COR-L47 (cell line): ENCODE data around the gene BOD1L1.

Source experiments
- DNase-seq: peaks from one replicate; lab custom pipeline; 2025; lab: John Stamatoyannopoulos, UW

The BOD1L1 gene

DNA sequence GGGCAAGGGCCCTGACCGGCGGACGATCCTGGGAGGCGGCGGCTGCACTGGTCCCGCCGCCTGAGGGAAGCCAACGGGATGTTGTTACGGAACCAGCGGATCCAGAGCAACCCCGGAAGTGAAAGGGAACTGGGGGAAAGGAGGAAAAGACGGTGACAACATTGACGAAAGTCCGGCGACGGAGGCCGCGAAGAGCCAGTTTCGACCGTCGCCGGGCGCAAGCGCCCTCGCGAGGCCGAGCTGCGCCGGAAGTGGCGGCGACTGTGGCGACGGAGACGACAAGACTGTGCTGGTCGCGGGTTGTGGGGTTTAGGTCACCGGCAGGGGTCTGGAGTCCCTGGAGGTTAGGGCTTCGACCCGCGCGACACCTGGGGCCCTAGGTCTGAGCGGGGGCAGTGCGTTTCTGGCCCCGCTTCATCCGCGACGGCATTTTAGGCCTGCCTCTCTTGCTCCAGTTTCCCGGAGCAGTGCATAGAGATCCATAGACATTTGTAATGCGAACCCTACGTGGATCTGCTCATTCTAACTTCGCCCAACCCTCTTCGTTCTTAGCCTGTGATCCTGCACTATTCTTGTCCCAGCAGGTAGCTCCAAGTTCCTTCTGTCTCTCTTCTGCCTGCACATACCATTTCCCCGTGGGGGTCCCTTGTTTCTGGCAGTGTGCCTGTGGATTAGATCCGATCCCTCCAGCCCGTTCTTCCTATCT is at the start of gene BOD1L1:
Gene BOD1L1, minus strand, starts transcription at position 120 of the 706 bp plus-strand sequence. CDS start 138 bp downstream, outside the sequence.
- DNase-seq: peak; percentile 74

DNA sequence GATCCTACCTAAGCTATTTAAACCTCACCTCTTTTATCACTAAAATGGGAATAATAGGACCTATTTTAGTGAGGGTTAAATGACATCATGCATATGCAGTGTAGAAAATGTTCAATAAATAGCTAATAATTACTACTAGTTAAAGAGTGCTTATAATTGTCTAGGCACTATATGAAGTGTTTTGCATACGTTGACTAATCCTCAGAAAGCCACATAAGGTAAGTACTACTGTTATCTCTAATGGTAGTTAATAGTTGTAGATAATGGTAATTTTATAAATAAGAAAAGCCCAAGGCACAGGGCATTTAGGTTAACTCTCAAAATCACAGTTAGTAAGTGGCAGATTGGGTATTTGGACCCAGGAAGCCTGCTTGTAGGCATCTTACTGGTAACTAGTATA is 47.4 kb upstream of the BOD1L1 start:
- no peak for DNase-seq

DNA sequence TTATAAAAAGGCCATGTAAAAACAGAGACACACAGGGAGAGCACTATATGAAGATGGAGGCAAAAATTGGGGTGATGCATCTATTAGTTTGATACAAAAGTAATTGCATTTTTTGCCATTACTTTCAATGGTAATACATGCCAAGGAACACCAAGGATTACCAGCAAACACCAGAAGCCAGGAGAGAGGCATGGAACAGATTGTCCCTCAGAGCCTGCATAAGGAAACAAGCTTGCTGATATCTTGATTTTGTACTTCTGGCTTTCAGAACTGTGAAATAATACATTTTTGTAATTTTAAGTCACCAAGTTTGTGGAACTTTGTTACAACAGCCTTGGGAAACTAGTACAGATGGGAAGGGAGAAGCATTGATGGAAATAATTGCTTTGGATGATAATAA is 45.6 kb upstream of the BOD1L1 start:
- no peak for DNase-seq

DNA sequence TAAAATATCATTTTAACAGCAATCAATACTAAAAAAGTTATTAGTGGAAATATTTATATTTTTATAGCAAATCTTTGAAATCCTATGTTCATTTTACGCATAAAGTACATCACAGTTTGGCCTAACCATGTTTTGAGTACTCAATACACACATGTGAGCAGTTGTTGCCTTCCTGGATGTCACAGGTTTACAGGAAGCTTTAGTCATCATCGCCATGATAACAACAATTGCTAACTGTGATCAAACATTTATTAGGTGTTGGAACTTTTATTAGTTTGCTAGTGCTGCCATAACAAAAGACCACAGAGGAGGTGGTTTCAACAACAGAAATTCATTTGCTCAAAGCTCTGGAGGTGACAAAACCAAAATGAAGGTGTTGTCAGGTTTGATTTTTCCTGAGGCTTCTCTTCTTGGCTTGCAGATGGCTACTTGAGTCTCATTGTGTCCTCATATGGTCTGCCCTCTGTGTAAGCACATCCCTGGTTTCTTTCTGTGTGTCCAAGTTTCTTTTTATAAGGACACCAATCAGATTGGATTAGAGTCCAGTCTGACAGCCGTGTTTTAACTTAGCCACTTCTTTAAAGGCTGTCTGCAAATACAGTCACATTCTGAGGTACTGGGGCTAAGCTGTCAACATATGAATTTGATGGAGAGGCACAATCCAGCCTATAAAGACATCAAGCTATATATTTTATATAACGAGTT is 43.1 kb upstream of the BOD1L1 start:
- no peak for DNase-seq

DNA sequence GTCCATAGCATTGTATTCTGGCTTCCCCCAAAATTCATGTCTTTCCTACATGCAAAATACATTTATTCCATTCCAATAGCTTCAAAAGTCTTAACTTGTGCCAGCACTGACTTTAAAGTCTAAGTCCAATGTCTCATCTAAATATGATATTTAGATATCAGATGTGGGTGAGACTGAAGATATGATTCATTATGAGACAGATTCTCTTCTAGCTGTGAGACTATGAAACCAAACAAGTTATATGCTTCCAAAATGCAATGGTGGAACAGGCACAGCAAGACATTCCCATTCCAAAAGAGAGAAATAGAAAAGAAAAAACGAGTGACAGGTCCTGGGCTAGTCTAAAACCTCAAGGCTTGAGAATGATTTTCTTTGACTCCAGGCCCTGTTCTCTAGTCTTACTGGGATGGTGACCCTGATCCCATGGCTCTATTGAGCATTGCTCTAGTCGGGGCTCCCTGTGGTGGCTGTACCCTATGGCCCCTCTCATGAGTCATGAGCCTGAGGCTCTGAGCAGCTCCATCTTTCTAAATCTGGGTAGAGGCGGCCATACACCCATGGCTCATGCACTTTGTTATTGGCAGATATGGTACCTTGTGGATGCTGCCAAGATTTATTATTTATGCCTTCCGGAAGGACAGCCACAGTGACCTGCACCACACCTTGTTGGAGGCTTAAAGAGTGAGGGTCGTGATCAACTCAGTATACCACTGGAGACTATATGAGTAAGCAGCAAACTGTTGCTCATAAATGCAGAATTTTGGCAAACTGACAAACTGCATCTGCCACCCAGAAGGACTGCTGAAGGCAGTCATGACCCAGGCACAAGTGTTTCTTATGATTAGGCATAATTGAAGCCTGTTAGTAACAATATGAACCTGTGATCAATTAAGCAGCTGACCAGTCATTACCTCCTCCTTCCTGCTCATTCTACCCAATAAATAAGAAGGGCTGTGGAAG is 38.5 kb upstream of the BOD1L1 start:
- no peak for DNase-seq

DNA sequence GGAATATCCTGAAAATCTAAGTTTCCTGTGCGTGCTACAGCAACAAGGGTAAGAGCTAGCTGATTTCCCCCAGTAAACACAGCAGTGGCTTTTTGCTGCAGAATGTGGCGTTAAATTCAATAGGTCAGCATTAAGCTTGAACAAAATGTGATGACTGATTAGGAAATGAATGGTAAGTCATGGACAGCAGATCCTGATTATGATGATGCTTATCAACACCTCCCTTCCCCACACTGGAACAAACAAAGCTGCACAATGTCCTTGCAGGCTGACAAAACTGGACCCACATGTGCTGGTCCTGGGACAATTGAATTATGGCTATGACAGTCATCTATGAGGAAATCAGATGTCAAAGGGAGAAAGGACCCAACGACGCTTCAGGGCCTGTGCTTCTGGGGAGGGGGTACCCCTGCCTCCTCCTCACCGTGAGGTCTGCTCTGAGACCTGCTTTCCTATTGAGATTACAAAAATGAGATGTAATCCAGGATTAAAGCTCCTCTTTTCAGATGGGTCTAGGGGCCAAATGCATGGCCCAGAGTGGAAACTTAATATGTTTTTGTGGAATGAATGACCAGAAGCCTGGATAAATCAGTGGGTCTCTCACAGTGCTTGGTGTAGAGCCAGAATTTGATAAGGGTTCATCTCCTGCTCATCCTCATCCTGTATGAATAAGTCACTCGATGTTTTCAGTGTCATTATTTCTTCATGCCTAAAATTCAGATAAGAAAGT is 32.0 kb upstream of the BOD1L1 start:
- no peak for DNase-seq

DNA sequence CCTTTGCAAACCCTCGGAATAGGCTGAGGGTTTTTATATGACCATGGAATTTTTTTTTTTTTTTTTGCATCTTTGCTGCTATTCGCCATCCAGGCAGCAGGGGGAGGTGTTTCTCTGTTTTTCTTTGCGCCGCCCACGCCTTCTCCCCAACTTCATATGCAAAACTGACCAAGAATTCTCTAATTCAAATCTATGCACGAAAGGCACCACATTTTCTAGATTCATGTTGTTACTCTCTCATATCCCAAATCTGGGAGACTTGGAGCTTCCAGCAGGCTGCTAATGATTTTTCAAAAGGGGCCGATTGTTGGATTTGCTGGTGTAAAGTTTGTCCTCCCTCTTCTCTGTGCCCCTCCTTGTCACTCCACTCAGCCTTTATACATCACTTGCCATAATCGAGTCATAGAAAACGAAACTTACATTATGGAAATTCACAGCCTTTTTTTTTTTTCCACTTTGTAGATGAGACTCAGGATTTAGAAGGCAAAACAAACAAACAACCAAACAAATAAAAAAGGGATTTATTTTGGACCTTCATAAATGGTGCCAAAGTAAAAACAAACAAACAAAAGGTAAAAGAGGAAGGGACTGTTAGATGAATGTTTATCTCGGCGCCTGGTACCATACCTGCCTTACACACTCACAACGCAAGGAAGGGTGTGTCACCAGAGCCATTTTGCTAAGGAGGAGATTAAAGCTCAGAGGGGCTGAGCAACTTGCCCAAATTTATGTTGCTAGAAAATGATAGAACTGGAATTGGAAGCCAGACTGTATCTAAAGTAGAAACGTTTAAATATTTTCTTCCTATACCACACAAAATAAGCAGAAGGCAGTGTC is 29.3 kb upstream of the BOD1L1 start:
- peak; percentile 21 for DNase-seq

DNA sequence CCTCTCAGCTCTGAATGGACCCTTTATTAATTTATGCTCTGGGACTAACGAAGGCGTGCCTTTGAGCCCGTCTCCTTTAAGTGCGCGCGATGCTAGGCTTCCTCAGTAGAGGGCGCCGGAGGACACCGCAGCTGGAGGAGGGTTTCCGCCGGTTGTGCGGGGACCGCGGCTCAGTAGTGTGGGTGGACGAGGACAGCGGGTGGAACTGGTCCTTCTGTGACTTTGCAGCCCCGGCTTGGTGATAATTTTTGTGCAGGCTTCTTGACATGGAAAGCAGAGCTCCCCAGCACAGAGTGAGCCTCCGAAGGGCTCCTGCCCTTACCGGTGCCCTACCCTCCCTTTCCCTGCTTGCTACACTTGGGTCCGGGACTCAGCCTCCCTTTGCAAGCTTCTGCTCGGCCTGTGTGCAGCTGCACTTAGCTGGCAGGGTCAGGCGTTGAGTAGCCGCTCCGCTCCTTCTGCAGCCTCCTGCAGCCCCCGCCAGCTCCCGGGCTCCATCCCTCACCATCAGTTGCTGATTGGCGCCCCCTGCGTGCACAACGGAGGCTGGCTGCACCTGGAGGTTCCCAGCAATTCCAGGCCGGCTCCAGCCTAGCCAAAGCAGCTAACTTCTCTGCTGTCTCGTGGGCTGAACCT is 26.8 kb upstream of the BOD1L1 start:
- peak; percentile 57 for DNase-seq

DNA sequence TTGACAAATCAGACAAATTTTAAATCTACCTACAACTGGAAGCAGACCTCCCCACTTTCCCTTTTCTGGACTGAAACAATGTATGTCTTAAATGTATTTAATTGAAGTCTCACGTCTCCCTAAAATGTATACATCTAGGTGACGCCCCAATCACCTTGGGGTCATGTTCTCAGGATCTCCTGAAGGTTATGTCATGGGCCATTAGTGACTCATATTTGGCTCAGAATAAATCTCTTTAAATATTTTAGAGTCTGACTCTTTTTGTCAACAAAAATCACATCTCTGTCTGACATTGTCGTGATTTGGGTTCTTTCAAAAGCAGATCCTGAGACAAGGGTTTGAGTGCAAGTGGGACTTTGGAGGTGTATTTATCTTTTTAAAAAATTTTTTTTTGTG is 26.2 kb upstream of the BOD1L1 start:
- DNase-seq: no peak

DNA sequence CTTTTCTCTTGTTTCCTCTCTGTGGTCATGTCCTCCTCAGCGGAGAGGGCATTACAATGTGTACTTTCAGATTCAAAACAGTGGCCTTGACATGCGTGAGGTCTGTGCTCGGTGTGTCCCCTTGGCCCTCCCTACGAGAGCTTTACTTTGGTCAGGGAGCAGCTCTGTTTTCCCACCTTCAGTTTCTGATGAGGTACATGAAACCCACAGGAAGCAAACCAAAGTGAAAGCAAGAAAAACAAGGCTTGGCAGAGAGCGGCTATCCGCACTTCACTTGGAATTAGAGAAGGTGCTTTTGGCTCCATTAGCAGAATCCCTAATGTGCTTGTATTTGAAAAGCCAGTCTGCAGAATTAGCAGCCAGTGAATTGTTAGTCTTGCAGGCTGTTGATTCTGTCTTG is 19.5 kb upstream of the BOD1L1 start:
- DNase-seq: no peak

DNA sequence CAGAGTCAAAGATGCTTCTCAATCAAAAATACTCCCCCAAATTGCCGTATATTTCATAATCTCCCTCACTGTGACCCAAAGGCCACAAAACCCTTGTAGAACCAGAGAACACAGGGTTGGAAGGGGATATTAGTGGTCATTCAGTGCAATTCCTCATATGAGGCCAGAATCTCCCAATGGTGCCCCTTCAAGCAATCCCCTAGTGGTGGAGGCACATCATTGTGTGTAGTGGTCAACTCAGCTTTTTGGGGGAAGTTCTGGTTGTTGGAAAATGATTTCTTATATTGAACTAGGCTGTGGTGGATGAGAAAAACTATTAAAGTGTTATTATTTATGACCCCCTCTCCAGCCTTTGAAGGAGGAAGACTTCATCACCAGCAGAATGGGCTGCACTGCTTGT is 17.6 kb upstream of the BOD1L1 start:
- DNase-seq: no peak

DNA sequence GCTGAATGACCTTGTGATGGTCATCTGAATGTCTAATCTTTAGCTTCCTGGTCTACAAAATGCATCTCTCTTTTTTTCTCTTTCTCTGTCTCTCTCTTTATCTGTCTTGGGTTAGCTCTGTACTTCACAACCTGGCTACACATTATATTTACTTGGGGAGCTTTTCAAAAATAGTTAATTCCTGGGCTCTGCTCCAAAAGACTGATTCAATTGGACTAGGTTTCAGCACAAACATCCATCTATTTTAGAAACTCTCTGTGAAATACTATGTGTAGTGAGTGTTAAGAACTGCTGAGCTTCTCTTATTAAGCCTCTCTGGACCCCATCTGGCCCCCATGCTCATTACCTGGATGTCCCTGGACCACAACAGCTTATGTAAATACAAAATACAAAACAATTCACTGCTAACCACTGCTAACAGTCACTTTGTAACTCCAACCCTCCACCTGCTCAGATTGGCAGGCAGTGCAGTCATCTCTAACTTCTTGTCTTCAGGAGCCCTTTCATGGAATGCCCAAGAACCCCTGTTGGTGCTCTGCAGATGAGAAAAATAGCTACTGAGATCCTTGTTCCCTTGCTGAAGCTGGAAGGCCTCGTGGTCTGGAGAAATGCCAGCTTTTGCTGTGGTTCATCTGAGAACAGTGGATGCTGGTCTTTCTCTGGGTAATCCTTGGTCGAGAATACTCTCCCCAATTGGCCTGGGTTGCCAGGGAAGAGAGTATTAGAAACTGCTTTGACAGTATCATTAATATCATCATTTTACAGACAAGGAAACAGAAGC is 14.8 kb upstream of the BOD1L1 start:
- no peak for DNase-seq

DNA sequence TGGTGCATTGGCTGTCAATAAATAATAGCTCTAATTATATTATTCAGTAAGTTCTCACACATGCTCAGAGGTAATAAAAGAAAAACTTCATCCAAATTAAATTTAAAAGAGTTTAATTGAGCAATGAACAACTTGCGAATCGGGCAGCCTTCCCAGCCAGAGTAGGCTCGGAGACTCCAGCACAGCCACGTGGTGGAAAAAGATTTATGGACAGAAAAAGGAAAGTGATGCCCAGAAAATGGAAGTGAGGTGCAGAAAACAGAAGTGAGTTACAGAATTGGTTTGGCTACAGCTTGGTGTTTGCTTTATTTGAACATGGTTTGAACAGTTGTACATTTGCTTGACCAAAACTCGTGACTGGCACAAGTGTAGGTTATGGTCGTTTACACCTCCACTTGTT is 13.6 kb upstream of the BOD1L1 start:
- DNase-seq: no peak

DNA sequence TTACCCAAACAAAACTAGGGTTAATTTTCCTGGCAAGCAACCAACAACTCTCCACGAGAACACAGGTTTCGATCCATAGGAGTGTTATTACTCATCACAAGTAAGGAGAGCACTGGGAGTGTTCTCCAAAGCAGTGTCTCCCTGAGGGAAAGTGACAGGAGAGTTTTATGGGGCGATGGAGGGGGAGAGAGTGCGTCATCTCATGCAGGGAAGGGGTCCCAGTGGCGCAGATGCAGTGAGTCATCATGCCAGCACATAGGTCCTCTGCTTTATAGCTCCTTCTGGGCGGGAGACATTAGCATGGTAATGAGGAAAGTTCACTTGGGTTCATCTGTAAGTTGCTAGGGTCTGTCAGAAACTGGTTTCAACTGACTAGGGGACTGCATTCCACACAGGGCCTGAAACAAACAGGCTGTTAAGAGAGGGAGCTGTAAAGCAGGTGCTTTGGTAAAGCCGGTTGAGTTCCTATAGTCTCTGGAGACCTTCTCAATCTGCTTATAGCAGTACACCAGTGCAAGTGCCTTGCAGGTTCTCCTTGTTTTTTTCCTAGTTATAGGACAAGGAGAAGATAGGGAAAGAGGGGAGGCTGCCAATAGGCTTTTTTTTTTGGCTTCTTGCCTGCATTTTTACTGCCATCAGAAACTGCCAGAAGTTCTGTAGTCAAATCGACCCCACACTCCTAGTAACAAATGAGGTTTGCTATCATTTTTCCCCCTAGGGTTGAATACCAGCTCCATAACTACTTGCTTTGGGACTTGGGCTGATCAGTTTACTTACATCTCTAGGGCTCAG is 12.8 kb upstream of the BOD1L1 start:
- DNase-seq: peak; percentile 7

DNA sequence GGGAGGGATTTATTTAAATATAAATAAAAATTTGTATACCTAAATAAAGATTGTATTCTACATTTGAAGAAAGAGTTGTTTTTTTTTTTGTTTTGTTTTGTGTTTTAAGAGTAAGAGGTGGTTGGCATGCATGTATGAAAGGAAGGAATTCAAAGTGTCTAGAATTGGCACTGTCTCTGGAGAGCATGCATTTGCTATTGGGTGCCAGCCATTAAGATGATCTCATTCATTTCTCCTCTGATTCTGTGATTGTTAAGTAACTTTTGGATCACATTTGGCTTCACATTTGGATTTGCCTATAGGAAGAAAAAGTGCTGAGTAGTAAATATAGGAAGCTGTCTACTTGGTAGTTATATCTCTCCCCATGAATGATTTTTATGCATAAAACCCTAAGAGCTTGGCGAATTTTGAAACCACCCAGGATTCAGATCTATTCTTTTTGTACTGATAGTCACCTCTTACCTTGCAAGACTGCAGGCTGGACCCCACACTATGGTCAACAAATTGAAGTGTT is 7.8 kb upstream of the BOD1L1 start:
- no peak for DNase-seq

DNA sequence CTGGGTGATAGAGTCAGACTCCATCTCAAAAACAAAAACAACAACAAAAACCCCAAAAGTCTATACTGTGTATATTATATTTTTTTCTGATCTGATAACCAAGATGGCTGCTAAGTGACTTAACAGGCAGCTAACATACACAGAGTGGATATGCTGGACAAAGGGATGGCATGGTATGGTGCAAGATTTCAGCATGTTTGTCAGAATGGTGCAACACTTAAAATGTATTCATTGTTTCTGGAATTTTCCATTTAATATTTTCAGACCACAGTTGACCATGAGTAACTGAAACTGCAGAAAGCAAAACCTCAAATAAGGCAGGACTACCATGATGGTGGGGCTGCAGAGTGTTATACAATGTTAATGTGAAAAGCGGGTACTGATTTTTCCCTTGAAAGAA is 6.1 kb upstream of the BOD1L1 start:
- no peak for DNase-seq

DNA sequence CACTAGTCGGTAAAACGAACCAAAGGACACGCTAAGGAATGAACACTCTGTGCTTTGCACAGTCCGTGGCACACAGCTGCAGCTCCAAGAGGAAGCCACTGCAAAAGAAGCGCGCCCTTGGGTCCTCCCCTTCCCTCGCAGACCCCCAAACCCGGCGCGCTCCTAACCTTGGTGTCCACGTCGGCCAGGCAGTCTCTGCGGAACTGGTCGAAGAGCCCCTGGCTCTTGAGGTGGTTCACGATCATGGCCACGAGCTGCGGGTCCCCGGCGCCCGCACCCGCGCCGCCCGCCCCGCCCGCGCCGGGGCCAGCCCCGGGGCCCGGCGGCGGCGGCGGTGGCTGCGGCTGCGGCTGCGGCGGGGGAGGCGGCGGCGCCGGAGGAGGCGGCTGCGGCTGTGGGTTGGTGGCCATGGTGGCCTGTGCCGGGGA is 333 bp downstream of the BOD1L1 start:
- no peak for DNase-seq

DNA sequence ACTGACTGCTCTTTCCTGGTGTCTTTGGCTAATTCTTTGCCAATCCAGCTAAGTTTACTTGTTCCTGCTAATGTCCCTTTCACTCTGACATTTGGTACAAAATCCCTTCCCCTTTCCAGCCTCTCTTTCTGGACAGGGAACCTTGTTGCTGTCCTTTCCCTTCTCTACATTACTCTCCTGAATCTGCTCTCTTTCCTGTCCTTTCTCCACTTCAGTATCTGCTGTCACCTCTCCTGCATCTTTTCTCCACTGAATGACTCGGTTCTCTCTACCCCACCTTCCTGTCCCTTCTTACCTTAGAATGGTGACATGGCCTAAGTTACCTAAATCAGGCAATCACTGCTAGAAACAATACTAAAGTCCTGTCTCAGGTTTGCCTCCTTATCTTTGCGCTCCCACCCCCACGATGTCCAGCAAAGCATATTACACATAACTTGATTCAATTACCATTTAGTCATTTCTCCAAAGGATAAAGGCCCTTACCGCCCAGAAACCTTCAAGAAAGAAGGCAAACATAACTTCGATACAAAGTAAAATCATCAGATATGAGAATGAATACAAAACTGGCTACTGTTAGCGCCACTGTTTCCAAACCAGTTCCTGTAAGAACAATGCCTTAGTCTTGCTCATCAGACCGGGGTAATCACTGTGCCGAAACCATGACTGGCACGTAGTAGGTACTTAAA is 890 bp downstream of the BOD1L1 start:
- DNase-seq: no peak
